HG03196 (cell line): ENCODE data around the gene KCNMA1.

Experiments used
- ATAC-seq: cut with Tn5 transposase; IDR thresholded peaks from one replicate; pipeline ENCODE4 v1.9.1; 2021; ENCODE audit not compliant: unreplicated experiment

Gene KCNMA1

GRCh38 chr10:77461636-77462296, 175.8 kb downstream of the KCNMA1 start:
- ATAC-seq, result peak; percentile 51

GRCh38 chr10:77459905-77460304, 177.7 kb downstream of the KCNMA1 start:
- ATAC-seq, result no peak

GRCh38 chr10:77458986-77459590, 178.5 kb downstream of the KCNMA1 start:
- no peak for ATAC-seq

- ATAC-seq, result no peak
These were observed 179.9 kb downstream of the KCNMA1 start for GRCh38 chr10:77457721-77458120.

GRCh38 chr10:77457266-77457665, 180.3 kb downstream of the KCNMA1 start:
- no peak for ATAC-seq

- ATAC-seq, result no peak
These were observed 181.2 kb downstream of the KCNMA1 start for GRCh38 chr10:77456414-77456813.

GRCh38 chr10:77455561-77455960, 182.0 kb downstream of the KCNMA1 start:
- no peak for ATAC-seq

- ATAC-seq, result no peak
These were observed 184.6 kb downstream of the KCNMA1 start for GRCh38 chr10:77452952-77453564.

- ATAC-seq, result no peak
These were observed 185.7 kb downstream of the KCNMA1 start for GRCh38 chr10:77451886-77452285.

GRCh38 chr10:77448226-77448625, 189.4 kb downstream of the KCNMA1 start:
- no peak for ATAC-seq

- ATAC-seq, result no peak
These were observed 190.9 kb downstream of the KCNMA1 start for GRCh38 chr10:77446700-77447099.

- ATAC-seq, result no peak
These were observed 192.1 kb downstream of the KCNMA1 start for GRCh38 chr10:77445547-77445946.

GRCh38 chr10:77444041-77444440, 193.6 kb downstream of the KCNMA1 start:
- no peak for ATAC-seq

GRCh38 chr10:77442699-77443189, 194.9 kb downstream of the KCNMA1 start:
- ATAC-seq, result no peak

GRCh38 chr10:77441353-77442166, 196.0 kb downstream of the KCNMA1 start:
- no peak for ATAC-seq

GRCh38 chr10:77436257-77436975, 201.2 kb downstream of the KCNMA1 start:
- no peak for ATAC-seq

- ATAC-seq, result no peak
These were observed 204.1 kb downstream of the KCNMA1 start for GRCh38 chr10:77433546-77433945.

- no peak for ATAC-seq
These were observed 205.4 kb downstream of the KCNMA1 start for GRCh38 chr10:77431980-77432797.

GRCh38 chr10:77431209-77431611, 206.4 kb downstream of the KCNMA1 start:
- no peak for ATAC-seq

GRCh38 chr10:77430530-77430929, 207.1 kb downstream of the KCNMA1 start:
- ATAC-seq, result no peak
